ENCODE measurements around the gene CACNA1C.

GRCh38 chr12:2265461-2266167, 212.8 kb downstream of the CACNA1C start:
- TF ChIP-seq POLR2A (IDR thresholded peaks at IDR 0.05): no peak
- TF ChIP-seq, protein P1, sequence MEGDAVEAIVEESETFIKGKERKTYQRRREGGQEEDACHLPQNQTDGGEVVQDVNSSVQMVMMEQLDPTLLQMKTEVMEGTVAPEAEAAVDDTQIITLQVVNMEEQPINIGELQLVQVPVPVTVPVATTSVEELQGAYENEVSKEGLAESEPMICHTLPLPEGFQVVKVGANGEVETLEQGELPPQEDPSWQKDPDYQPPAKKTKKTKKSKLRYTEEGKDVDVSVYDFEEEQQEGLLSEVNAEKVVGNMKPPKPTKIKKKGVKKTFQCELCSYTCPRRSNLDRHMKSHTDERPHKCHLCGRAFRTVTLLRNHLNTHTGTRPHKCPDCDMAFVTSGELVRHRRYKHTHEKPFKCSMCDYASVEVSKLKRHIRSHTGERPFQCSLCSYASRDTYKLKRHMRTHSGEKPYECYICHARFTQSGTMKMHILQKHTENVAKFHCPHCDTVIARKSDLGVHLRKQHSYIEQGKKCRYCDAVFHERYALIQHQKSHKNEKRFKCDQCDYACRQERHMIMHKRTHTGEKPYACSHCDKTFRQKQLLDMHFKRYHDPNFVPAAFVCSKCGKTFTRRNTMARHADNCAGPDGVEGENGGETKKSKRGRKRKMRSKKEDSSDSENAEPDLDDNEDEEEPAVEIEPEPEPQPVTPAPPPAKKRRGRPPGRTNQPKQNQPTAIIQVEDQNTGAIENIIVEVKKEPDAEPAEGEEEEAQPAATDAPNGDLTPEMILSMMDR (IDR thresholded peaks at IDR 0.05): no peak

All from tibial nerve (tissue), 3 donors.